ENCODE data around the gene VPS39.

GRCh38 chr15:42150219-42150970 is 57.7 kb downstream of the VPS39 start:
- no peak for TF ChIP-seq CTCF (IDR thresholded peaks at IDR 0.05; ENCODE audit: low read depth, low read length, poor library complexity, severe bottlenecking)
- TF ChIP-seq EZH2phosphoT487 (IDR thresholded peaks at IDR 0.05; ENCODE audit: borderline replicate concordance, low read length) = no peak
